Activated CD8-positive, alpha-beta memory T cell treated with anti-CD3 and anti-CD28 coated beads, Interleukin-2, amount 50 U/mL, for 24 hours (primary cell): Measurements from ENCODE around the gene HCLS1.
"Not testable (repeated sequence)": the region's sequence is repeated elsewhere in the genome, so short reads cannot be mapped to it uniquely, and the experiment has no call there.

Experiments
- DNase-seq: peaks from one replicate; pipeline ENCODE4 v3.0.0-alpha.2; 2020; ENCODE audit errors: extremely low read depth

The HCLS1 gene

GRCh38 chr3:121654493-121655385 is 6.0 kb downstream of the HCLS1 start:
- no peak for DNase-seq

DNA sequence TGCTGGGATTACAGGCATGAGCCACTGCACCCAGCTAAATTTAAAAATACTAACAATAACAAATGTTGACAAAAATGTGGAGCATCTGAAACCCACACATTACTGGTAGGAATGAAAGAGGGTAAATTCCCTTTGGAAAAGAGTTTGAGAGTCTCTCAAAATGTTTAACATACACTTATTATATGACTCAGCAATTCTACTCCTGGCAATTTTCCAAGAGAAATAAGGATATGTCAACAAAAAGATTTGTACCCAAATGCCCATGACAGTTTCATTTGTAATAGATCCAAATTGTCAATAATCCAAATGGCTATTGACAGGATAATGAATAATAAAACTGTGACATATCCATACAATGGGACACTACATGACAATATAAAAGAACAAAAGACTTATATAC is 9.0 kb downstream of the HCLS1 start:
- DNase-seq: no peak

GRCh38 chr3:121649645-121650044 is 11.1 kb downstream of the HCLS1 start:
- no peak for DNase-seq

DNA sequence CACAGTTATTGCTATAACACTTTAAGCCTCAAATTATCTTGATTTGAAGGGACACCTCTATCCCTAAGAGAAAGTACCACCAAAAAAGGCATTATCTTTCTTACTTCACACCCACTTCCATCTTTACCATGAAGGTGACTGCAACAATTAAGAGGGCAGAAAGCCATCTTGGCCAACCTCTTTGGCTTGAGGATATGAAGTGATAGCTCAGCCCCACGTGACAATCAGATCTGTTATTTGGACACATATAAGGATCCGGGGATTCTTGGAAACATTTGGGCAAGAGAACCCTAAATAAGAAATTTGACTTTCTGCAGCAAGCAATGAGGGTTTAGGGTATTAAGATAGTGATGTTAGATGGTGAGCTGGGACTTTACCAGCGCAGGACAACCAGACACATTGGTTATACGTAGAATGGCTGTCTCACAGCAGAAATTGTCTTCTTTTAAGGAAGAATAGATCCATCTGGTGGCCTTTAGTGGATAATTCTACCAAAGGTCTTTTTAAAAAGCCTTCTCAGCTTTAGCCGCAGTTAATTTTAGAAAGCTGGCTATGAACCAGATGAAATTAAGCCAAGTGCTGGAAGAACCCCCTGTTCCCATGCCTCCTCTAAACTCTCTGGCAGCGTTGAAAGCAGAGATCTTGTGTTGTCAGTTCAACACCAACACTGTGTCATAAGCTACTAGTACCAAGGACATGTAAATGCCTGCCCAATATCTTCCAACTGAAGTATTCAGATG is 12.3 kb downstream of the HCLS1 start:
- no peak for DNase-seq

- DNase-seq: no peak
Observed at GRCh38 chr3:121645054-121645453, 15.6 kb downstream of the HCLS1 start.

- no peak for DNase-seq
Observed at GRCh38 chr3:121642601-121643314, 17.9 kb downstream of the HCLS1 start.

DNA sequence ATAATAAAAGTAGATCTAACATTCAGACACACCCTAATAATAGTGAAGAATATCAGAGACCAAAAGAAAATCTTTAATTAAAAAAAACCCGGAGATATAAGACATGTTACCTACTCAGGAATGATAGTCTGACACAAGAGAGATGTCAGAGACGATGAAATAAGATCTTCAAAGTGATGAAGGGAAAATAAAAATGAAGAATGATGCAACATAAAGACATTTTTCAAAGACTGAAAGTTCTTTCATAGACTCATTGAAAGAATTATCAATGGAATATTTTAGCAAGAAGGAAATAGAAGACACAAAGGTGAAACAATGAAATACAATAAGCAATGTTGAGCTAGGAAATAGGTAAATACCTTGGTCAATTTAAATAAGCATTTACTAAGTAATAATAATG is 19.6 kb downstream of the HCLS1 start:
- no peak for DNase-seq

- DNase-seq: no peak
Observed at GRCh38 chr3:121637922-121638321, 22.8 kb downstream of the HCLS1 start.

GRCh38 chr3:121630355-121630754 is 30.3 kb downstream of the HCLS1 start:
- DNase-seq: no peak

- DNase-seq: no peak
Observed at GRCh38 chr3:121629601-121630000, 31.1 kb downstream of the HCLS1 start.

DNA sequence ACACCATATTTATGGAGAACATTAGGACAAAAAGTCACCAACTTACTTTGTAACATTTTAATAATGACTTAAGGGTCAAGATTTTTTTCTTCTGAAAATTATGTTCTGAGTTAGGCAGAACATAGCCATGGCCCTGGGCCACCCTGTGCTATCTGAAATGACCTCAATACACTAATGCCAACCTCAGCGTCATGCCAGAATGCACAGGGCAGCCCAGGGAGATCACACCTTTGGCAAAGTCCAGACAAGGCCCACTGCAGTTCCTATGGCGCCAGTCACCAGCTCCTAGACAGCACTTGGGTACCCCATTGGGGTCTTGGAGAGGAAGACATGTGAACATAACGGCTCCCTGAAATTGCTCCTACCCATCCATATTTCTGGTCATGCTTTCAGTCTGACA is 33.1 kb downstream of the HCLS1 start:
- DNase-seq: no peak

DNA sequence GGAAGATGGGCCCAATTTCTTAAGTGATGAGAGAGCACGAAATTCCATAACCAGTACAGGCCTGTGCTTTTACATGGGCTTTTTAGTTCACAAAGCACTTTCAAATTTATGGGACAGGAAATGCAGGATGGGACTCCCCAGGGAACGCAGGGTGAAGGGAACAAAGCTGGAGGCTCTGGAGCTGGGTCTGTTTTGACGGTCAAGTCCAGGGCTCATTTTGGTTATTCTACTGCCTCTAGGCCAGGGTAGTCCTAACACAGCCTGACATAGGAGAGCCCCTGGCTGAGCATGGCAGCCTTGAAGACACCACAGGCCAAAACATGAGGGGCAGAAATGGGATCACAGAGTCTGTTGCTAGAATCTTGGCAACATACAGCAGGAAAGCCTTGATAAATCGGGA is 33.5 kb downstream of the HCLS1 start:
- DNase-seq: no peak

GRCh38 chr3:121626495-121626894 is 34.2 kb downstream of the HCLS1 start:
- no peak for DNase-seq

DNA sequence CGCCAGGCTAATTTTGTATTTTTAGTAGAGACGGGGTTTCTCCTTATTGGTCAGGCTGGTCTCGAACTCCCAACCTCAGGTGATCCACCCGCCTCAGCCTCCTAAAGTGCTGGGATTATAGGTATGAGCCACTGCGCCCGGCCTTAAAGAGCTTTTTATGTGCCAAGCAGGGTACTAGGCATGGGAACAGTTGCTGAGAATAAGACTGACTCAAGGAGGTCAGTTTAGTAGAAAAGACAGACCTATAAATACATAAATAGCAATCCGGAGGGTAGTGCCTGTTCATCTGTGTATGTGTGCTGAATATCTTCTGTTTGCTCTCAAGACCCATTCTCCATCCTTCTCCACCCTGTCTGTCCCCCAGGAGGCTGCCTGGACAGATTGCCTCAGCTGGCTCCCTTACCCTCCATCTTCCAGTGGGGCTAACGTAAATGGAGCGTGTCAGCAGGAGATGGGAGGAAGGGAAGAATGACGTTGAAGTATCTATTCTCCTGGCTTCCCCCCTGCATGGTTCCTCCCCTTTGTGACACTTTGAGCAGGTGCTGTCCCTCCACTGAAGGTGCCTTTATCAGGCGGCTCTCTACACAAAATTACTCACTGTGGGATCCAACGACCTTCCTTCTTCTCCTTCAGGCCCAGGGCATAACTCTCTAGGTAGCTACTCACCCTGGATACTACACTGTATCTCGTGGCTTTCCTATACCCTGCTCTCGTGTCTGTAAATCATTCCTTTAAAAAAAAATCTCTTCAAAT is 36.4 kb downstream of the HCLS1 start:
- DNase-seq: no peak

DNA sequence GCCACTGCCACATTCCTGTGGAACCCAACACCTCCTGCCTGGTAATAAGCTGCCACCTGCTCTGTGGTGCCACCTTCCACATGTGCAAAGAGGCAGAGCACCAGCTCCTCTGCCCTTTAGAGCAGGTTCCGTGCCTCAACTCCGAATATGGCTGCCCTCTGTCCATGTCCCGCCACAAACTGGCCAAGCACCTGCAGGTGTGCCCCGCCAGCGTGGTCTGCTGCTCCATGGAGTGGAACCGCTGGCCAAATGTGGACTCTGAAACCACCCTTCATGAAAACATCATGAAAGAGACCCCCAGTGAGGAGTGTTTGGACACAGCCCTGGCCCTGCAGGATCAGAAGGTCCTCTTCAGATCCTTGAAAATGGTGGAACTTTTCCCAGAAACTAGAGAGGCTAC is 39.2 kb downstream of the HCLS1 start:
- DNase-seq: no peak

- no peak for DNase-seq
Observed at GRCh38 chr3:121619691-121620090, 41.0 kb downstream of the HCLS1 start.

DNA sequence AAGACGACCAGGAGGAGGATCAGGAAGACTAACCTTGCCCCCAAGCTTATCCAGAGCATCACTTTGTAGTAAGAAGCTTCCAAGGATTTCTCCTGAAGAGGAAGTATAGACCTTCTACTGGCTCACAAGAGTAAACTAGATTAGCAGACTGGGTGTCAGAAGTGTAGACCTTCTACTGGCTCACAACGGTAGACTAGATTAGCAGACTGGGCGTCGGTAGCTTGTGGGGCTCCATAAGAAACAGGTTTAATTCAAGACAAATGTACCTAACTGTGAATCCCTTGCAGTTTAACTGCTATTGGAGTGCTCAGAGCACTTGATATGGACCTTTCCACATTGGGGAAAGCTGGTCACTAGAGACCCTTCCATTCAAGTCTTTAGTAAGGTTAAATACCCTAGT is 54.6 kb downstream of the HCLS1 start:
- DNase-seq: no peak

- DNase-seq: no peak
Observed at GRCh38 chr3:121604759-121605158, 55.9 kb downstream of the HCLS1 start.

DNA sequence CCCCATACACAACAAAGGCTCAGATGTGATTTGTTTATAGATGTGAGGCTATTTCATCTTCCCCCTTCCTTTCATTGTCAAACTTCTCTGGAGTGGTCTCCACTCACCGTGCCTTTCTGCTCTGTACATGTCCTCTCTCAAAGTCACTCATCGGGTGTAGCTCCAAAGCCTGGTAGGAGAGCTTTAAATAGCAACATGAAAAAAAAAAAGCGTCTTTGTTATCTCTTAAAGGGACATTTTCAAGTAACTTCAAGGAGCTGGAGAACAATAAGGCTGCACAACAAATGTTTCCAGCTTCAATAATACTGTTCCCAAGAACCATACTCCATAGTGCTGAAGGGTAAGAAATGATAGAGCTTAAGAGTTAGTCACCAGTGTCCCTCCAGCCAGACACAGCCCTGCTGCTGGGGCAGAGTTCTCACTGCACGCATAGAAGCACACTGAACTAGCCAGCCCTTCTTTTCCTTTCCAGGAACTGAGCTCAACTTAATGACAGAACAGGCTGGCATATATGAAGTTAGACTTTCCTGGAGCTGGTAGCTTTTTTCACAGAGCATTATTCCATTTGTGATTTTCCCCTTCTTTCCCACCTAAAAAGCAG is 59.4 kb downstream of the HCLS1 start:
- no peak for DNase-seq

DNA sequence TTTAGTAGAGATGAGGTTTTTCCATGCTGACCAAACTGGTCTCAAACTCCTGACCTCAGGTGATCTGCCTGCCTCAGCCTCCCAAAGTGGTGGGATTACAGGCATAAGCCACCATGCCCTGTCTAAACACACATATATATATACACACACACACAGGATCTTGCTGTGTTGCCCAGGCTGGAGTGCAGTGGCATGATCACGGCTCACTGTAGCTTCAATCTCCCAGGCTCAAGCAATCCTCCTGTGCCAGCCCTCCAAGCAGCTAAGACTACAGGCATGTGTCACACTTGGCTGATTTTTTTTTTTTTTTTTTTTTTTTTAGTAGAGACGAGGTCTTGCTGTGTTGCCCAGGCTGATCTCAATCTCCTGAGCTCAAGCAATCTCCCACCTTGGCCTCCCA is 60.8 kb downstream of the HCLS1 start:
- not testable (repeated sequence) for DNase-seq

GRCh38 chr3:121598564-121598963 is 62.1 kb downstream of the HCLS1 start:
- DNase-seq: no peak
